ENCODE data around the gene SLC25A25. TPM values are rescaled to one million over a fixed set of nuclear protein-coding genes. Genes with fewer than 3 reads are reported as not detected.

The SLC25A25 gene
- total and polyA plus RNA-seq, 9 of the 15 experiments (the other 6 are each of a cell fraction or from before 2014, with no cell fraction given): 0.07 to 35.9 (median 23.2) TPM

DNA sequence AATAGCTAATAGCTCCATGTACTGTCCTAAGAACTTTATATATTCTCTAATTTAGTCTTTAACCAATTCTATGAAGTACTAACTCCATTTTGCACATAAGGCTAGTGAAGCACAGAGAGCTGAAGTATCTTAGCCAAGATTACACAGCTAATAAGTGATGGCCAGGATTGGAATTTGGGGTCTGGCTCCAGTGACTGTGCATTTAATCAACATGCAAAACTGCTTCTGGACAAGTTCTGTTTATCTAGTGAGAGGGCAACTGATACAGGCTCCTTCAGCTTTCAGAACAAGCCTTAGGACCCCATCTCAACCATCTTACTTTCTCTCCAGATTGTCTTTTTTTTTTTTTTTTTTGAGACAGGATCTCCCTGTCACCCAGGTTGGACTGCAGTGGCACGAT lies 21.3 kb downstream of the SLC25A25 start:
- Histone ChIP-seq H3K79me2 (ENCODE audit: control insufficient read depth, insufficient read depth, low read length) (peaks cover 90% of the 10 kb centered on the region), H3K9me3 (replicated peaks; ENCODE audit: control insufficient read depth, insufficient read depth, low read depth, low read length) (no peaks in the 10 kb centered on the region), H3K27ac (ENCODE audit: extremely low read depth, low read depth, low read length) (peak overlapping the region; percentile 8), H3K4me3 (no peak overlapping the region), H3K4me1 (replicated peaks in 1 of 2; ENCODE audit: control insufficient read depth in 2 of 2, insufficient read depth in 2 of 2, low read length in 2 of 2) (peaks cover 53 to 59% of the 10 kb centered on the region in 2 experiments), H3K27me3 (ENCODE audit: control insufficient read depth in 2 of 2, insufficient read depth in 2 of 2, low read length in 2 of 2) (no peaks in the 10 kb centered on the region), H3K9me1 (ENCODE audit: control insufficient read depth, insufficient read depth, low read length) (no peaks in the 10 kb centered on the region), H3K36me3 (ENCODE audit: control insufficient read depth, insufficient read depth, low read length) (peaks cover 73% of the 10 kb centered on the region), H2AFZ (ENCODE audit: low read depth, low read length) (no peak overlapping the region), H3K9ac (ENCODE audit: insufficient read depth in 1 of 2, low read depth in 2 of 2, low read length in 2 of 2) (peak overlapping the region in 1 of 2 experiments; percentile 47; a peak in 1 of 4 replicates), H4K20me1 (replicated peaks; ENCODE audit: control insufficient read depth, insufficient read depth, low read length) (no peaks in the 10 kb centered on the region), H3K4me2 (ENCODE audit: insufficient read depth, low read length) (no peak overlapping the region)
- FAIRE-seq (no peak), DNase-seq (ENCODE audit: extremely low read depth in 1 of 4, low spot score in 3 of 4) (no peak), ATAC-seq (no peak)
- in situ Hi-C loops (cut with MboI): no loop called here
- ChIA-PET POLR2A (interaction anchor here (0.5 to 3.2 kb wide), 5 partner anchors 8 to 28 kb away, joined by 3 to 13 read pairs (median 3); no protein-coding TSS in a partner anchor), CTCF (ENCODE audit: low intra/inter-chr PET ratio) (no interaction called here)
- WGBS (ENCODE audit: insufficient coverage, low coverage, missing lambda C conversion rate): 44% methylated on average over 1 of the region's 1 CpG
- peak; percentile 9; the same call in 1 of the 2 replicates for TF ChIP-seq MAFF (IDR thresholded peaks at IDR 0.05; ENCODE audit: low read length)
- TF ChIP-seq ZNF316 (IDR thresholded peaks at IDR 0.05): peak; percentile 49
- TF ChIP-seq GABPA (tag; conservative IDR thresholded peaks at IDR 0.05; ENCODE audit: low read depth): no peak
- TF ChIP-seq NFE2 (IDR thresholded peaks at IDR 0.05; ENCODE audit: low read depth): peak; percentile 56
- no peak for TF ChIP-seq TRIM28 (IDR thresholded peaks at IDR 0.05)
- peak; percentile 39; the same call in 1 of the 2 replicates for TF ChIP-seq MAFG (tag; conservative IDR thresholded peaks at IDR 0.05)
- TF ChIP-seq NFE2L1 (tag; IDR thresholded peaks at IDR 0.05; ENCODE audit: borderline replicate concordance, low read depth): peak; percentile 5; the same call in 1 of the 2 replicates
- BruUV-seq (replicated peaks): no TSS peak
- intact Hi-C loops (cut with micrococcal nuclease): no loop called here
